Activated naive CD8-positive, alpha-beta T cell treated with anti-CD3 and anti-CD28 coated beads, Interleukin-2, amount 10 ng/mL, durations not matched to agents 7 days and 5 days (primary cell): ENCODE data around the gene IFT80. TPM values are rescaled to one million over a fixed set of nuclear protein-coding genes. Genes with fewer than 3 reads are reported as not detected.

ENCODE experiments used
- ATAC-seq: fragments of 150-1000 bp; cut with Tn5 transposase; one replicate; pipeline ENCODE4 v1.10.0; 2021; ENCODE audit warnings: low read depth, moderate library complexity
- POLR2A ChIA-PET: fragments of 350-600 bp; sonication (Branson Sonifier 250); formaldehyde crosslinking; loops from one replicate; lab custom pipeline; 2021; ENCODE audit warnings: antibody characterized with exemption; lab: Charles Lee
- DNase-seq: peaks from one replicate; pipeline ENCODE4 v3.0.0; 2021
- H3K27ac Mint-ChIP-seq: one replicate; pipeline ENCODE4 v1.8.0; 2022; ENCODE audit warnings: mild to moderate bottlenecking, mixed read lengths
- H3K27me3 Mint-ChIP-seq: one replicate; pipeline ENCODE4 v1.8.0; 2022; ENCODE audit warnings: mild to moderate bottlenecking, moderate library complexity, mixed read lengths
- H3K36me3 Mint-ChIP-seq: one replicate; pipeline ENCODE4 v1.8.0; 2021; ENCODE audit warnings: mild to moderate bottlenecking, mixed read lengths
- H3K4me1 Mint-ChIP-seq: one replicate; pipeline ENCODE4 v1.8.0; 2021; ENCODE audit warnings: mixed read lengths
- H3K4me3 Mint-ChIP-seq: one replicate; pipeline ENCODE4 v1.8.0; 2022; ENCODE audit warnings: mild to moderate bottlenecking, moderate library complexity, mixed read lengths
- H3K9me3 Mint-ChIP-seq: one replicate; pipeline ENCODE4 v1.8.0; 2021; ENCODE audit warnings: mixed read lengths
- total RNA-seq, 2 experiments: library from RNA; stranded (reverse); gene quantifications; one replicate each; pipeline ENCODE4 v1.2.3, GENCODE V29; 2021

Gene IFT80
- total RNA-seq, 2 experiments from 2014 or later: 27.9 to 29.2 TPM

DNA sequence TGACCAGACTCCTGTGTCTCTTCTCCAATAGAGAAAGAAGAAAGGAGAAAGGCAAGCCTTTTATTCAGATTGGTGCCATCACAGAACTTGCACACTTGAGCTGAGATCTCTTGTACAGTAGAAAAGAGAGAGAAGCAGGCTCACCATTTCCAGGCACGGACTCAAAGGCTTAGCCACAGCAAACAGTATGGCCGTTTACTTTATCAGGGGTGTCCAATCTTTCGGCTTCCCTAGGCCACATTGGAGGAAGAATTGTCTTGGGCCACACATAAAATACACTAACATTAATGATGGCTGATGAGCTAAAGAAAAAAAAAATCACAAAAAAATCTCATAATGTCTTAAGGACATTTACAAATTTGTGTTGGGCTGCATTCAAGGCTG, 5.0 kb downstream of the IFT80 start:
- Mint-ChIP-seq H3K4me1 (peaks cover 28% of the 10 kb centered on the region), H3K9me3 (peaks cover 2% of the 10 kb centered on the region), H3K27ac (no peak overlapping the region), H3K36me3 (peaks cover 14% of the 10 kb centered on the region), H3K27me3 (no peaks in the 10 kb centered on the region), H3K4me3 (no peak overlapping the region)
- no peak for DNase-seq
- POLR2A ChIA-PET: no interaction called here
- ATAC-seq: no peak

DNA sequence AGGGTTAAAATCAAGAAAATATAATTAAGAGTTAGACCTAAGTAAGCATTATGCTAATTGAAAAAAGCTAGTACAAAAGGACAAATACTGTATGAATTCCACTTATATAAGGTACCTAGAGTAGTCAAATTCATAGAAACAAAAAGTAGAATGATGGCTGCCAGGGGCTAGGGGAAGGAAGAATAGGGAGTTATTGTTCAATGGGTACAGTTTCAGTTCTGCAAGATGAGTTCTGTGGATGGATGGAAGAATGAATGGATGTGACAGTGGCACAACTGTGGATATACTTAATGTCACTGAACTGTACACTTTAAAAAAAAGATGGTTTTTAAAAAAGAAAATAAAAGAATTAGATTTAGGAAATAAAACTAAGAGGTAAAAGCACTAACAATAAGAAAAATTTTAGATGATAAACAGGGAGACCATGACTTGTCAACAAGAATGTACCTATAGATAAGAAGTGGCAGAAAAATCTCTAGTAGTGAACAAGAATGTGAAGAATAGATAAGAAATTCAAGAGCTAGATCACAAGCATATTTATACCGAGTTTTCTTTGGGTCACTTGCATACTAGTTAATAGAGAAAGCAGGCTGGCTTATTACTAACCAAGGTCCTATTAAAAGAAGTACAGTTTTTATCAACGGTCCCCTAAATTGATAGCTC, 5.5 kb downstream of the IFT80 start:
- peaks cover 28% of the 10 kb centered on the region for H3K4me1 Mint-ChIP-seq
- H3K4me3 Mint-ChIP-seq: no peak overlapping the region
- no peaks in the 10 kb centered on the region for H3K27me3 Mint-ChIP-seq
- POLR2A ChIA-PET: no interaction called here
- ATAC-seq: no peak
- peaks cover 2% of the 10 kb centered on the region for H3K9me3 Mint-ChIP-seq
- DNase-seq: no peak
- H3K36me3 Mint-ChIP-seq: peaks cover 13% of the 10 kb centered on the region
- no peak overlapping the region for H3K27ac Mint-ChIP-seq

DNA sequence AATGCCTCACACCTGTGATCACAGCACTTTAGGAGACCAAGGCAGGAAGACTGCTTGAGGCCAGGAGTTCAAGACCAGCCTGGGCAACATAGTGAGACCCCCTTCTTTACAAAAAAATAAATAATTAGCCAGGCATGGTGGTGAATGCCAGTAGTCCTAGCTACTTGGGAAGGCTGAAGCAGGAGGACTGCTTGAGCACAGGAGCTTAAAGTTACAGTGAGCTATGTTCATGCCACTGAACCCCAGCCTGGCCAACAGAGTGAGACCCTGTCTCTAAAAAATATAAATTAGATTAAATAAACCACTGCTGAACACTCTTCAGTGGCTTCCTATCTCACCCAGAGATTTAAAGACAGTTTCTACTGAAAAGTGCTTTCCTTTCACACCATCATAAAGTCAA, 6.2 kb downstream of the IFT80 start:
- H3K4me1 Mint-ChIP-seq: peaks cover 25% of the 10 kb centered on the region
- H3K27ac Mint-ChIP-seq: no peak overlapping the region
- peaks cover 2% of the 10 kb centered on the region for H3K9me3 Mint-ChIP-seq
- DNase-seq: no peak
- no peak for ATAC-seq
- H3K27me3 Mint-ChIP-seq: no peaks in the 10 kb centered on the region
- peaks cover 13% of the 10 kb centered on the region for H3K36me3 Mint-ChIP-seq
- H3K4me3 Mint-ChIP-seq: no peak overlapping the region
- POLR2A ChIA-PET: no interaction called here

DNA sequence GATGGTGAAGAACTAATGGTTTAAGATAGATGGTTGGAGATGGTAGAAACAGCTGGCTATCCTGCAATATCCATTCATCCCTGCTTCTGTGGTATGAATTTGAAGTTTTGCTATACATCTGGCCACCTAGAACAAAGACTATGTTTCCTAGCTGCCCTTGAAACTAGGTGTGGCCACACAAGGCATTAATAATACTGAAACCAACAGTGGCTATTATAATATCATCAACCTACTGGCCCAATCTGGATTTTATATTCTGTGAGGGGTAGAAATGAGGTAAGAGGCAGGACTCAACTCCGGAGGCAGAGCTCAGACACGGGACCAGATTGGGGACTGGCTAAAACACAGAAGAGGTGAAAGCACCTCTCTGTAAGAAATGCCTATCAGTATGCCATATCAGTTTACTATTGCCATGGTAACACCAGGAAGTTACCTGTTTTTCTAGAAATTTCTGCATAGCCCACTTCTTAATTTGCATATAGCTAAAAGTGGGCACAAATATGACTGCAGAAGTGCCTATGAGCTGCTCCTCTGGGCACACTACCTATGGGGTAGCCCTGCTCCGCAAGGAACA, 8.4 kb downstream of the IFT80 start:
- no peak overlapping the region for H3K27ac Mint-ChIP-seq
- no peak overlapping the region for H3K4me3 Mint-ChIP-seq
- ATAC-seq (no peak), DNase-seq (no peak)
- H3K9me3 Mint-ChIP-seq: peaks cover 2% of the 10 kb centered on the region
- H3K4me1 Mint-ChIP-seq: peaks cover 16% of the 10 kb centered on the region
- peaks cover 22% of the 10 kb centered on the region for H3K36me3 Mint-ChIP-seq
- no peaks in the 10 kb centered on the region for H3K27me3 Mint-ChIP-seq
- POLR2A ChIA-PET: no interaction called here

DNA sequence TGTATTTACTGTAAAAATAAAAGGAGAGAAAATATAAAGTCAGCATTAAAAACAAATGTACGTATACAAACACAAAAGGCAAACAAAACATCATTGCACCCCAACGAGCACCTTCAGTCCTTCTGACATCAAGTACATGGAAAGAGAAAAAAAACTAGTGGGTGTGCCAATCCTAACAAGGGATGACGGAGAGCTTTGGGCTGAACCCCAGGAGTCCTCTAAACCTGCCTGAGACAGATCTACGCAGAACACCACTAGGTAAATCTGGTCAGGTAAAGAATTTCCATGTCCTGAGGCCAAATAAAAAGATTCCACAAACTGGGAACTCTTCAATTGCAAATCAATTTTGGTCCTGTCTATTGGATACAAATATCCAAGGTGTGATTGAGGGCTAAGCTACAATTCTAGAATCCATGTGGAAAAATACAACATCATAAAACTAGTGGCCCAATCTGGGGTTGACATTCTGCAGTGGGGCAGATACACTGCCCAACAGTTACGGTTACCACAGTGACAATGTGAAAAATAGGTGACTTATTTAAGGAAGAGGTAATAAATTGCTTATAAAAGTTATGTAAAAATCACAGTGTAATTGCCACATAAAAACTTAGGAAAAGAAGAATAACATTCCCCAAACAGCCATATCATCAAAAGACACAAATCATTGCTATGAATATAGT, 14.2 kb downstream of the IFT80 start:
- DNase-seq: no peak
- Mint-ChIP-seq H3K4me3 (no peak overlapping the region), H3K9me3 (peaks cover under 1% of the 10 kb centered on the region), H3K27me3 (no peaks in the 10 kb centered on the region), H3K36me3 (peaks cover 19% of the 10 kb centered on the region), H3K27ac (no peak overlapping the region), H3K4me1 (peaks cover 2% of the 10 kb centered on the region)
- no peak for ATAC-seq
- POLR2A ChIA-PET: no interaction called here

DNA sequence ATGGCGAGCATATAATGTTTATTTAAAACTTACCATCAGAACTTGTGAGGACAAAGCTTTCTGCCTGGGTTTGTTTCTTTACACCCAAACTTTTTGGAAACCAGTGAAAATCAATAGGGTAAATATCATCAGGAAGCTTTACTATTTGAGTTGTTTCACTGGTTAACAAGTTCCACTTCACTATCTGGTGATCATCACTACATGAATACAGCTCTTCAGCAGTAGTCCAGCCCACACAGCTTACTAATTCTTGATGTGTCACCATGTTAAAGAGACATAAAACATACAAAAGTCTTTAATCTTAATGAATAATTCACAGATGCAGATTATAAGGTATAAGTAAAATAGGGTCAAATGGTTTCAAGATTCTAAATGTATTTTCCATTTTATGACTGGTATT, 17.6 kb downstream of the IFT80 start:
- no peaks in the 10 kb centered on the region for H3K27me3 Mint-ChIP-seq
- no peak overlapping the region for H3K27ac Mint-ChIP-seq
- H3K4me3 Mint-ChIP-seq: no peak overlapping the region
- H3K9me3 Mint-ChIP-seq: no peaks in the 10 kb centered on the region
- ATAC-seq (no peak), DNase-seq (no peak)
- peaks cover 14% of the 10 kb centered on the region for H3K36me3 Mint-ChIP-seq
- H3K4me1 Mint-ChIP-seq: no peaks in the 10 kb centered on the region
- POLR2A ChIA-PET: no interaction called here

DNA sequence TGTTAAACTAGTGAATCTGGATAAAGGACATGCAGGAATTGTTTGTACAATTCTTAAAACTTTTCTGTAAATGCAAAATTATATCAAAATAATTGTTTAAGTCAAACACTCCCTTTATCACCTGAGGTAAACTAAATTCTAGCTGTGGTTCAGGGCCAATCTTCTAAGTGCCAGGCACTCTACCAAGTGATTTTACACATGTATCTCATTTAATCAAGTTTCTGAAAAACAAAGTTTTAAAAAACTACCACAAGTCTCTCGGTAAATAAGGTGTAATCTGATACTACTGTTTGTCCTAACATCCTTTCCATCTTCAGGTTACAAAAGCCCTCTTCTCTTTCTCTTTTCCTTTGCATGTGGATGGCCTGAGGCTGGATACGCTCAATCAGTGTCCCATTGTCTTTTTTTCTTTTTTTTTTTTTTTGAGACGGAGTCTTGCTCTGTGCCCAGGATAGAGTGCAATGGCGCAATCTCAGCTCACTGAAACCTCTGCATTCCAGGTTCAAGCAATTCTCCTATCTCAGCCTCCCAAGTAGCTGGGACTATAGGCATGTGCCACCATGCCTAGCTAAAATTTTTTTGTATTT, 19.3 kb downstream of the IFT80 start:
- no peak overlapping the region for H3K4me3 Mint-ChIP-seq
- H3K4me1 Mint-ChIP-seq: no peaks in the 10 kb centered on the region
- H3K27ac Mint-ChIP-seq: no peak overlapping the region
- ATAC-seq (no peak), DNase-seq (no peak)
- H3K9me3 Mint-ChIP-seq: no peaks in the 10 kb centered on the region
- peaks cover 11% of the 10 kb centered on the region for H3K36me3 Mint-ChIP-seq
- POLR2A ChIA-PET: no interaction called here
- no peaks in the 10 kb centered on the region for H3K27me3 Mint-ChIP-seq

DNA sequence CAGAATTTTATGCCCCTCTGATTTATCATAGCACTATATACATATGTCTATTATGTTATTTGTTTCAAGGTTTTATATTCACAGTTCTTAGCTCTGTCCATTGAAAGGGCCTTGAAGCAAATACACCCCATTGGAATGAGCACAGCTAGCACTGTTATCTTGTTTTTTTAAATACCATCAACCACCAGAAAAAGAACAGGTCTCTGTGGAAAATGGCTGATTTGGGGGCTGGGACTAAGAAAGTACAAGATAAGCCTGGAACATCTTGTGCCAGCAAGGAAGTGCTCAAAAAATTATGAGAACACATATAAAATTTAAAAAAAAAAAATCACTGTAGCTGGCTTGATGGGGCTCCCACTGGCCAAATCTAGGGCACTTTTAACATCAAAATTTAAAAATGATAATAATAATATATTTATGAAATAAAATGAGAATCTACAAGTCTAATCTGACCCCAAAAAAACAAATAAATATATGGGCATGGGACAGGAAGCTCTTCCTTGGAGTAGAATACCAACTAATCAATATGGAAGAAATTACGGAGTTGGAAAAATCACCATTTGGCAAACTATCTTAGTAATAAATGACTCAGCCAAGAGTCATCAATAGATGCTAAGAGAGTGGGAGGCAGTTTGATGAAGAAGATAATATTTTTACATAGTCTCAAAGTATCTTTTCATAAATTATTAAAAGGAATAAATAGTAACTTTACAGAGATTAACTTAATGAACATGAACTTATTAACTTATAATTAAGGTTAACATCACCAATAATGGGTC, 20.5 kb downstream of the IFT80 start:
- no peaks in the 10 kb centered on the region for H3K4me1 Mint-ChIP-seq
- POLR2A ChIA-PET: no interaction called here
- H3K27me3 Mint-ChIP-seq: no peaks in the 10 kb centered on the region
- DNase-seq (no peak), ATAC-seq (no peak)
- H3K4me3 Mint-ChIP-seq: no peak overlapping the region
- peaks cover 23% of the 10 kb centered on the region for H3K36me3 Mint-ChIP-seq
- H3K27ac Mint-ChIP-seq: no peak overlapping the region
- H3K9me3 Mint-ChIP-seq: no peaks in the 10 kb centered on the region

DNA sequence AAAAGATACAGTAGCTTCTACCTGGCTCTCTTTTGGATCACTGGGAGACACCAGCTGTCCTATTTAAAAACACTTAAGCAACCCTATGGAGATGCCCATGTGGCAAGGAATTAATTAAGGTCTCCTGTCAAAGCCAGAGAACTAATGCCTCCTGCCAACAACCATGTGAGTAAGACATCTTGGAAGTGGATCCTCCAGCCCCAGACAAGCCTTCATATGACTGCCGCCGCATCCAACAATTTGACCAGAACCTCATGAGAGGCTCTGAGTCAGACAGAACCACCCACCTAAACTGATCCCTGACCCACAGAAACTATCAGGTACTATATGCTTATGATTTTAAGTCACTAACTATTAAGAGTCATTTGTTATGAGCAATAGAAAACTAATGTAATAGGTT, 22.3 kb downstream of the IFT80 start:
- Mint-ChIP-seq H3K36me3 (peaks cover 27% of the 10 kb centered on the region), H3K27me3 (no peaks in the 10 kb centered on the region), H3K4me1 (no peaks in the 10 kb centered on the region), H3K27ac (no peak overlapping the region), H3K9me3 (no peaks in the 10 kb centered on the region), H3K4me3 (no peak overlapping the region)
- DNase-seq (no peak), ATAC-seq (no peak)
- POLR2A ChIA-PET: no interaction called here

DNA sequence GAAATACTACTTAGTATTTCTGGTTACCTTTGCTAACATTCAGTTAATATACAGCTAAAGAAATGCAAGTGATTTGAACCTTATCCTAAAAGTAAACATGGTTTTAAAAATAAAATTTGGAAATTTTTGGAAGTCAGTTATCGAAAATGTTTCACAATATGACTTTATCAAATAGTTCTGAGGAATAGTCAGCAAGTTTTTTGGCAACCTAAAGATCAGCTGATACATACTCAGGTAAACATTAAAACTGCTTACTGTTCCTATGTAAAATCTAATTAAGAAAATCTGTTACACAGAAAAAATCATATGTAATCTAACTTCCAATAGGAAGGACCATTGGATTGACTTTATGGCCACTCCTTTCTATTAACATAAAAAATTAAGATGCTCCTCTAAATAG, 24.1 kb downstream of the IFT80 start:
- peaks cover 26% of the 10 kb centered on the region for H3K36me3 Mint-ChIP-seq
- H3K27me3 Mint-ChIP-seq: no peaks in the 10 kb centered on the region
- no peak overlapping the region for H3K4me3 Mint-ChIP-seq
- POLR2A ChIA-PET: no interaction called here
- no peaks in the 10 kb centered on the region for H3K4me1 Mint-ChIP-seq
- no peak for ATAC-seq
- DNase-seq: no peak
- H3K27ac Mint-ChIP-seq: no peak overlapping the region
- H3K9me3 Mint-ChIP-seq: no peaks in the 10 kb centered on the region

DNA sequence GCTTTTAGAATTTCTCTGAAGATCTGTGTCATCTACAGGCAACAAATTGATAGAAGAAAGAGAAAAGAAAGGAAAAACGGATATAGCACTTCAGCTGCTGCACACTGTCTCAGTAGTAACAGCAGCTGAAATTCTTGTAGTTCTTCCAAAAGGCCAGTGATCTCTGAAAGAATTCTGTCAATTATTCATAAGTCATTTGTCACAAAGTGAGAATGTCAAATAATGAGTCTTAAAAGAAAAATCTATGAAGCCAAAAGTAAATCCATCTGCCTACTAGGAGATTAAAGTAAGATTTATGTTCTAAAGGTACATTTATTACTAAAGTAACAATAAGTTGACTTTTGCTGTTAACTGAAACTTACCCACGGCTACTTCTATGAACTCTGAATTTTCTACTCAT, 24.6 kb downstream of the IFT80 start:
- Mint-ChIP-seq H3K4me1 (no peaks in the 10 kb centered on the region), H3K36me3 (peaks cover 24% of the 10 kb centered on the region), H3K27me3 (no peaks in the 10 kb centered on the region), H3K4me3 (no peak overlapping the region), H3K9me3 (no peaks in the 10 kb centered on the region), H3K27ac (no peak overlapping the region)
- ATAC-seq: no peak
- POLR2A ChIA-PET: no interaction called here
- no peak for DNase-seq

DNA sequence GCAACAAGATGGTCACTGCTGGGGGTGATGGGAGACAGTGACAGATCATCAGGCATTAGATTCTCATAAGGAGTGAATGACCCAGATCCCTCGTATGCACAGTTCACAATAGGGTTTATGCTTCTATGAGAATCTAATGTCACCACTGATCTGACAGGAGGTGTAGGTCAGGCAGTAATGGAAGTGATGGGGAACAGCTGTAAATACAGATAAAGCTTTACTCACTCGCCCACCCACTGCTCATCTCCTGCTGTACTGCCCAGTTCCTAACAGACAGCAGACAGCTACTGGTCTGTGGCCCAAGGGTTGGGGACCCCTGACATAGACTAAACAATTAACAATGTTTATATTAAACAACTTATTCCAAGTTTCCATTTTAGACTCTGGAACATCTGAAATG, 25.4 kb downstream of the IFT80 start:
- POLR2A ChIA-PET: no interaction called here
- ATAC-seq: no peak
- H3K36me3 Mint-ChIP-seq: peaks cover 24% of the 10 kb centered on the region
- no peak overlapping the region for H3K27ac Mint-ChIP-seq
- H3K4me1 Mint-ChIP-seq: peaks cover 2% of the 10 kb centered on the region
- no peaks in the 10 kb centered on the region for H3K27me3 Mint-ChIP-seq
- H3K9me3 Mint-ChIP-seq: no peaks in the 10 kb centered on the region
- no peak overlapping the region for H3K4me3 Mint-ChIP-seq
- DNase-seq: no peak

DNA sequence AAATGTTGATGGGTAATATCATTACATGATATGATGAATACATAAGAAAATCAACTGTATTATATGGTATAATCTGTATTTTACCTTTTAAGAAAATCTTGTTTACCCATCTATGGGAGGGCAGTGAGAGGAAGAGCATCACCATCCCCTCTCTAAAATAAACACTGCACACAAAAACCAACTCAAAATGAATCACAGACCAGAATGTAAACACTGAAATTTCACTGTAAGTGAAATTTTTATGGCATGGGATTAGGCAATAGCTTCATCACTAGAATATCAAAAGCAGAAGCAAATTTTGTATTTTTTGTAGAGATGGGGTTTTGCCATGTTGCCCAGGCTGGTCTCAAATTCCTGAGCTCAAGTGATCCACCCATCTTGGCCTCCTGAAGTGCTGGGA, 26.2 kb downstream of the IFT80 start:
- no peaks in the 10 kb centered on the region for H3K27me3 Mint-ChIP-seq
- peaks cover 24% of the 10 kb centered on the region for H3K36me3 Mint-ChIP-seq
- POLR2A ChIA-PET: no interaction called here
- H3K4me3 Mint-ChIP-seq: no peak overlapping the region
- peaks cover 2% of the 10 kb centered on the region for H3K4me1 Mint-ChIP-seq
- no peak for DNase-seq
- no peaks in the 10 kb centered on the region for H3K9me3 Mint-ChIP-seq
- no peak for ATAC-seq
- H3K27ac Mint-ChIP-seq: no peak overlapping the region
